Liver (tissue), 9 donors: ENCODE results near the gene UGT1A9. TPM values are rescaled to one million over a fixed set of nuclear protein-coding genes. Genes with fewer than 3 reads are reported as not detected.
A peak's percentile ranks its signal among the peaks of the same experiment; 100 is the strongest.

Experiments used
- DNase-seq: peaks from one replicate; pipeline ENCODE4 v3.0.0-alpha.2; 2017; ENCODE audit warnings: low spot score
- H3K27ac ChIP-seq, 2 donors: one replicate each; pipeline ENCODE4 v1.7.0; 2013; ENCODE audit warnings: inconsistent platforms in 2 of 2, low read length in 2 of 2, control low read depth in 1 of 2, low read depth in 1 of 2, mild to moderate bottlenecking in 1 of 2
- H3K27me3 ChIP-seq, 4 donors: one replicate each; pipeline versions ENCODE4 v1.6.1 to v1.7.0; 2013; ENCODE audit warnings: low read length in 3 of 4, inconsistent platforms in 1 of 4, mild to moderate bottlenecking in 1 of 4, moderate library complexity in 1 of 4; ENCODE audit not compliant: control insufficient read depth in 4 of 4, insufficient read depth in 4 of 4
- H3K36me3 ChIP-seq, 4 donors: one replicate each; pipeline versions ENCODE4 v1.6.1 to v1.7.0; 2013; ENCODE audit warnings: low read length in 3 of 4, mild to moderate bottlenecking in 3 of 4, low read depth in 1 of 4, moderate library complexity in 1 of 4; ENCODE audit not compliant: control insufficient read depth in 4 of 4, insufficient read depth in 3 of 4
- H3K4me1 ChIP-seq, 4 donors: one replicate each; pipeline versions ENCODE4 v1.6.1 to v1.7.0; 2013; ENCODE audit warnings: low read length in 3 of 4, mild to moderate bottlenecking in 3 of 4, moderate library complexity in 1 of 4; ENCODE audit not compliant: control insufficient read depth in 4 of 4, insufficient read depth in 4 of 4
- H3K4me3 ChIP-seq, 3 donors: one replicate each; pipeline versions ENCODE4 v1.6.1 to v1.7.0; 2013; ENCODE audit warnings: low read length in 3 of 3, control low read depth in 1 of 3, low read depth in 1 of 3, mild to moderate bottlenecking in 1 of 3
- H3K9ac ChIP-seq, 2 donors: one replicate each; pipeline ENCODE4 v1.7.0; 2013; ENCODE audit warnings: low read length in 2 of 2, mild to moderate bottlenecking in 2 of 2, moderate library complexity in 2 of 2, control low read depth in 1 of 2, low read depth in 1 of 2
- H3K9me3 ChIP-seq, 4 donors: one replicate each; pipeline versions ENCODE4 v1.6.1 to v1.7.0; 2013; ENCODE audit warnings: low read length in 3 of 4; ENCODE audit not compliant: control insufficient read depth in 4 of 4
- ATF3 ChIP-seq: IDR thresholded peaks from 2 replicates; pipeline ENCODE4 v1.6.1; 2016; ENCODE audit warnings: antibody characterized with exemption
- CTCF ChIP-seq: fragments of 150-350 bp; IDR thresholded peaks from 2 replicates; pipeline ENCODE4 v1.5.1; 2017; ENCODE audit warnings: improper control_type of control experiment, low read depth, low read length; ENCODE audit not compliant: missing input control
- EGR1 ChIP-seq, 2 donors: IDR thresholded peaks; 2 replicates each; pipeline ENCODE4 v1.6.1; 2016 to 2018; ENCODE audit warnings: antibody characterized with exemption in 2 of 2, low read depth in 2 of 2
- FOXA1 ChIP-seq: IDR thresholded peaks from 2 replicates; pipeline ENCODE4 v1.6.1; 2016; ENCODE audit warnings: antibody characterized with exemption
- FOXA2 ChIP-seq: IDR thresholded peaks from 2 replicates; pipeline ENCODE4 v1.6.1; 2016; ENCODE audit warnings: antibody characterized with exemption
- GABPA ChIP-seq, 2 donors: IDR thresholded peaks in 1 of 2; conservative IDR thresholded peaks in 1 of 2; 2 replicates each; pipeline ENCODE4 v1.6.1; 2016; ENCODE audit warnings: antibody characterized with exemption in 2 of 2, mild to moderate bottlenecking in 1 of 2, moderate library complexity in 1 of 2
- HNF4A ChIP-seq, 2 donors: conservative IDR thresholded peaks; 2 replicates each; pipeline ENCODE4 v1.6.1; 2016; ENCODE audit warnings: antibody characterized with exemption in 2 of 2, mild to moderate bottlenecking in 2 of 2
- HNF4G ChIP-seq: IDR thresholded peaks from 2 replicates; pipeline ENCODE4 v1.6.1; 2016; ENCODE audit warnings: antibody characterized with exemption
- JUND ChIP-seq, 2 donors: IDR thresholded peaks; 2 replicates each; pipeline ENCODE4 v1.6.1; 2016; ENCODE audit warnings: antibody characterized with exemption in 2 of 2
- MAX ChIP-seq: IDR thresholded peaks from 2 replicates; pipeline ENCODE4 v1.6.1; 2016; ENCODE audit warnings: antibody characterized with exemption
- NR2F2 ChIP-seq: IDR thresholded peaks from 2 replicates; pipeline ENCODE4 v1.6.1; 2016; ENCODE audit warnings: antibody characterized with exemption
- RAD21 ChIP-seq, 2 donors: IDR thresholded peaks; 2 replicates each; pipeline ENCODE4 v1.6.1; 2016; ENCODE audit warnings: antibody characterized with exemption in 2 of 2, mild to moderate bottlenecking in 2 of 2
- SP1 ChIP-seq: IDR thresholded peaks from 2 replicates; pipeline ENCODE4 v1.6.1; 2018; ENCODE audit warnings: antibody characterized with exemption, mild to moderate bottlenecking
- TAF1 ChIP-seq: conservative IDR thresholded peaks from 2 replicates; pipeline ENCODE4 v1.6.1; 2016; ENCODE audit warnings: antibody characterized with exemption, mild to moderate bottlenecking
- YY1 ChIP-seq: IDR thresholded peaks from 2 replicates; pipeline ENCODE4 v1.6.1; 2016; ENCODE audit warnings: antibody characterized with exemption, mild to moderate bottlenecking
- WGBS: extraction: QIAGEN DNeasy Blood & Tissue Kit; methylation state at CpG from one replicate; pipeline ENCODE4 v1.1.7; 2013; 5-methylcytosine and 5-hydroxymethylcytosine counted together
- polyA plus RNA-seq, 2 donors: library from polyadenylated mRNA; stranded (reverse) in 1 of 2; unstranded in 1 of 2; fragments of 200-250 nt in 1 of 2; fragments of >200 nt in 1 of 2; fragmentation: Nextera tagmentation in 1 of 2; extraction: Ambion mirVana in 1 of 2; gene quantifications; one replicate each; pipeline versions ENCODE4 v1.2.1 to v1.2.3, GENCODE V29; 2013 to 2015
- total RNA-seq, 2 donors: library from RNA; depleted of rRNA; stranded (reverse); fragments of >200 nt; gene quantifications; one replicate each; pipeline ENCODE4 v1.2.3, GENCODE V29; 2014
- TF ChIP-seq, protein P1 (sequence below): IDR thresholded peaks from 2 replicates; pipeline ENCODE4 v1.6.1; 2016; ENCODE audit warnings: antibody characterized with exemption, mild to moderate bottlenecking
- TF ChIP-seq, protein P2 (sequence below): IDR thresholded peaks from 2 replicates; pipeline ENCODE4 v1.6.1; 2016; ENCODE audit warnings: antibody characterized with exemption
- donor health status: healthy.
- donor health status: healthy.
- donor health status: healthy.
- donor health status: healthy.
- donor health status: healthy.

UGT1A9 gene
- total and polyA plus RNA-seq, 4 donors: 14.3 to 62.3 (median 23.8) TPM; not detected in 1

- 71% methylated on average over 8 of the region's 8 CpGs for WGBS
- TF ChIP-seq YY1 (no peak), EGR1 (IDR thresholded peaks at IDR 0.05; ENCODE audit: low read depth in 2 of 2) (no peak), RAD21 (IDR thresholded peaks at IDR 0.05) (no peak), FOXA2 (no peak), HNF4A (conservative IDR thresholded peaks at IDR 0.05) (no peak), ATF3 (no peak), TAF1 (no peak), GABPA (IDR thresholded peaks at IDR 0.05 in 1 of 2, conservative IDR thresholded peaks at IDR 0.05 in 1 of 2) (no peak), JUND (IDR thresholded peaks at IDR 0.05) (no peak), MAX (no peak)
- TF ChIP-seq, protein P1, sequence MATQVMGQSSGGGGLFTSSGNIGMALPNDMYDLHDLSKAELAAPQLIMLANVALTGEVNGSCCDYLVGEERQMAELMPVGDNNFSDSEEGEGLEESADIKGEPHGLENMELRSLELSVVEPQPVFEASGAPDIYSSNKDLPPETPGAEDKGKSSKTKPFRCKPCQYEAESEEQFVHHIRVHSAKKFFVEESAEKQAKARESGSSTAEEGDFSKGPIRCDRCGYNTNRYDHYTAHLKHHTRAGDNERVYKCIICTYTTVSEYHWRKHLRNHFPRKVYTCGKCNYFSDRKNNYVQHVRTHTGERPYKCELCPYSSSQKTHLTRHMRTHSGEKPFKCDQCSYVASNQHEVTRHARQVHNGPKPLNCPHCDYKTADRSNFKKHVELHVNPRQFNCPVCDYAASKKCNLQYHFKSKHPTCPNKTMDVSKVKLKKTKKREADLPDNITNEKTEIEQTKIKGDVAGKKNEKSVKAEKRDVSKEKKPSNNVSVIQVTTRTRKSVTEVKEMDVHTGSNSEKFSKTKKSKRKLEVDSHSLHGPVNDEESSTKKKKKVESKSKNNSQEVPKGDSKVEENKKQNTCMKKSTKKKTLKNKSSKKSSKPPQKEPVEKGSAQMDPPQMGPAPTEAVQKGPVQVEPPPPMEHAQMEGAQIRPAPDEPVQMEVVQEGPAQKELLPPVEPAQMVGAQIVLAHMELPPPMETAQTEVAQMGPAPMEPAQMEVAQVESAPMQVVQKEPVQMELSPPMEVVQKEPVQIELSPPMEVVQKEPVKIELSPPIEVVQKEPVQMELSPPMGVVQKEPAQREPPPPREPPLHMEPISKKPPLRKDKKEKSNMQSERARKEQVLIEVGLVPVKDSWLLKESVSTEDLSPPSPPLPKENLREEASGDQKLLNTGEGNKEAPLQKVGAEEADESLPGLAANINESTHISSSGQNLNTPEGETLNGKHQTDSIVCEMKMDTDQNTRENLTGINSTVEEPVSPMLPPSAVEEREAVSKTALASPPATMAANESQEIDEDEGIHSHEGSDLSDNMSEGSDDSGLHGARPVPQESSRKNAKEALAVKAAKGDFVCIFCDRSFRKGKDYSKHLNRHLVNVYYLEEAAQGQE: no peak
- TF ChIP-seq, protein P2, sequence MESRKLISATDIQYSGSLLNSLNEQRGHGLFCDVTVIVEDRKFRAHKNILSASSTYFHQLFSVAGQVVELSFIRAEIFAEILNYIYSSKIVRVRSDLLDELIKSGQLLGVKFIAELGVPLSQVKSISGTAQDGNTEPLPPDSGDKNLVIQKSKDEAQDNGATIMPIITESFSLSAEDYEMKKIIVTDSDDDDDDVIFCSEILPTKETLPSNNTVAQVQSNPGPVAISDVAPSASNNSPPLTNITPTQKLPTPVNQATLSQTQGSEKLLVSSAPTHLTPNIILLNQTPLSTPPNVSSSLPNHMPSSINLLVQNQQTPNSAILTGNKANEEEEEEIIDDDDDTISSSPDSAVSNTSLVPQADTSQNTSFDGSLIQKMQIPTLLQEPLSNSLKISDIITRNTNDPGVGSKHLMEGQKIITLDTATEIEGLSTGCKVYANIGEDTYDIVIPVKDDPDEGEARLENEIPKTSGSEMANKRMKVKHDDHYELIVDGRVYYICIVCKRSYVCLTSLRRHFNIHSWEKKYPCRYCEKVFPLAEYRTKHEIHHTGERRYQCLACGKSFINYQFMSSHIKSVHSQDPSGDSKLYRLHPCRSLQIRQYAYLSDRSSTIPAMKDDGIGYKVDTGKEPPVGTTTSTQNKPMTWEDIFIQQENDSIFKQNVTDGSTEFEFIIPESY: no peak
- no peak overlapping the region for H3K4me3 ChIP-seq
- DNase-seq: no peak
- H3K27me3 ChIP-seq: no peaks in the 10 kb centered on the region
- H3K36me3 ChIP-seq: no peaks in the 10 kb centered on the region
- H3K4me1 ChIP-seq: peaks cover 6 to 40% (median 20%) of the 10 kb centered on the region in 4 donors
- H3K27ac ChIP-seq: peak overlapping the region; percentile 83
- no peaks in the 10 kb centered on the region for H3K9me3 ChIP-seq
- no peak overlapping the region for H3K9ac ChIP-seq
These were observed 27.8 kb downstream of the UGT1A9 start for GRCh38 chr2:233699424-233700027.

GRCh38 chr2:233700028-233700635 is 28.4 kb downstream of the UGT1A9 start:
- H3K27ac ChIP-seq: peak overlapping the region; percentile 83
- no peak overlapping the region for H3K9ac ChIP-seq
- 15% methylated on average over 1 of the region's 1 CpG for WGBS
- no peaks in the 10 kb centered on the region for H3K27me3 ChIP-seq
- no peaks in the 10 kb centered on the region for H3K36me3 ChIP-seq
- H3K9me3 ChIP-seq: no peaks in the 10 kb centered on the region
- DNase-seq: no peak
- peaks cover 6 to 38% (median 18%) of the 10 kb centered on the region in 4 donors for H3K4me1 ChIP-seq
- no peak overlapping the region for H3K4me3 ChIP-seq
- TF ChIP-seq HNF4G (no peak), SP1 (peak; percentile 86), HNF4A (conservative IDR thresholded peaks at IDR 0.05) (peak; percentile 83 to 93), FOXA1 (peak; percentile 72), NR2F2 (no peak), CTCF (no peak), EGR1 (IDR thresholded peaks at IDR 0.05; ENCODE audit: low read depth in 2 of 2) (peak; percentile 39 to 41)
- TF ChIP-seq, protein P2: peak; percentile 95
- TF ChIP-seq, protein P1: peak; percentile 70
